ENCODE measurements around the gene OTUB2. TPM values are rescaled to one million over a fixed set of nuclear protein-coding genes. Genes with fewer than 3 reads are reported as not detected.

OTUB2 gene
- total RNA-seq, 4 donors from 2014 or later, result 0.11 TPM; not detected in 3

GRCh38 chr14:93993382-93993781 lies 32.8 kb upstream of the OTUB2 start:
- DNase-seq (no peak), ATAC-seq (no peak)
- intact Hi-C loops (cut with DNase I; ENCODE audit: low total_unique reads), result no loop called here
- H3K27ac ChIP-seq, result peak overlapping the region; percentile 97 to 100 (median 97)
- no peak overlapping the region for H3K4me3 ChIP-seq
- H3K36me3 ChIP-seq, result no peaks in the 10 kb centered on the region
- in situ Hi-C loops (cut with MboI; ENCODE audit: low sequenced_read_pairs in 4 of 4), result loop anchor here in 1 of 4 donors (10.0 kb wide), 1 partner anchor 49 kb away; no protein-coding TSS in a partner anchor
- H3K4me1 ChIP-seq, result peaks cover 42 to 43% of the 10 kb centered on the region in 2 donors
- H3K9me3 ChIP-seq, result no peaks in the 10 kb centered on the region
- no peak for TF ChIP-seq CTCF (IDR thresholded peaks at IDR 0.05 in 4 of 5, conservative IDR thresholded peaks at IDR 0.05 in 1 of 5)
- TF ChIP-seq POLR2A (IDR thresholded peaks at IDR 0.05), result no peak
- H3K27me3 ChIP-seq, result no peaks in the 10 kb centered on the region

GRCh38 chr14:93994919-93995682 lies 31.0 kb upstream of the OTUB2 start:
- no peaks in the 10 kb centered on the region for H3K36me3 ChIP-seq
- peak; percentile 83 to 85 for ATAC-seq
- in situ Hi-C loops (cut with MboI; ENCODE audit: low sequenced_read_pairs in 4 of 4) (loop anchor here in 2 of 4 donors (5.0 to 10.0 kb wide), 2 partner anchors 50 to 53 kb away; no protein-coding TSS in a partner anchor), intact Hi-C loops (cut with DNase I; ENCODE audit: low total_unique reads) (loop anchor here (1.0 to 5.0 kb wide), 3 partner anchors 20 to 38 kb away; no protein-coding TSS in a partner anchor)
- peak overlapping the region; percentile 97 to 100 (median 97) for H3K27ac ChIP-seq
- no peaks in the 10 kb centered on the region for H3K27me3 ChIP-seq
- DNase-seq, result peak; percentile 88 to 94
- peak overlapping the region in 3 of 4 donors; percentile 1 to 28 (median 15) for H3K4me3 ChIP-seq
- no peaks in the 10 kb centered on the region for H3K9me3 ChIP-seq
- peaks cover 49 to 50% of the 10 kb centered on the region in 2 donors for H3K4me1 ChIP-seq
- TF ChIP-seq CTCF (IDR thresholded peaks at IDR 0.05 in 4 of 5, conservative IDR thresholded peaks at IDR 0.05 in 1 of 5) (no peak), POLR2A (IDR thresholded peaks at IDR 0.05) (peak; percentile 54 to 56)

GRCh38 chr14:93996130-93996695 lies 29.9 kb upstream of the OTUB2 start:
- Histone ChIP-seq H3K36me3 (no peaks in the 10 kb centered on the region), H3K4me3 (peak overlapping the region in 2 of 4 donors; percentile 1 to 15), H3K27ac (peak overlapping the region; percentile 97 to 100 (median 97)), H3K27me3 (no peaks in the 10 kb centered on the region), H3K4me1 (peaks cover 52 to 53% of the 10 kb centered on the region in 2 donors), H3K9me3 (no peaks in the 10 kb centered on the region)
- intact Hi-C loops (cut with DNase I; ENCODE audit: low total_unique reads) (loop anchor here (5.0 kb wide), 1 partner anchor 39 kb away; no protein-coding TSS in a partner anchor), in situ Hi-C loops (cut with MboI; ENCODE audit: low sequenced_read_pairs in 4 of 4) (loop anchor here in 2 of 4 donors (5.0 to 10.0 kb wide), 2 partner anchors 51 to 54 kb away; no protein-coding TSS in a partner anchor)
- ATAC-seq (no peak), DNase-seq (no peak)
- TF ChIP-seq CTCF (IDR thresholded peaks at IDR 0.05 in 4 of 5, conservative IDR thresholded peaks at IDR 0.05 in 1 of 5) (no peak), POLR2A (IDR thresholded peaks at IDR 0.05) (no peak)

- Histone ChIP-seq H3K9me3 (no peaks in the 10 kb centered on the region), H3K4me1 (peaks cover 53 to 61% of the 10 kb centered on the region in 2 donors), H3K27ac (peak within 1 kb of the TSS; percentile 97 to 100 (median 97)), H3K27me3 (no peaks in the 10 kb centered on the region), H3K4me3 (peak within 1 kb of the TSS in 1 of 4 donors; percentile 15), H3K36me3 (no peaks in the 10 kb centered on the region)
- ATAC-seq (no peak), DNase-seq (peak in 1 of 2 donors; percentile 50)
- in situ Hi-C loops (cut with MboI; ENCODE audit: low sequenced_read_pairs in 4 of 4), result loop anchor here in 2 of 4 donors (5.0 to 10.0 kb wide), 2 partner anchors 52 to 55 kb away; no protein-coding TSS in a partner anchor
- intact Hi-C loops (cut with DNase I; ENCODE audit: low total_unique reads), result loop anchor here (5.0 kb wide), 1 partner anchor 40 kb away; no protein-coding TSS in a partner anchor
- TF ChIP-seq CTCF (IDR thresholded peaks at IDR 0.05 in 4 of 5, conservative IDR thresholded peaks at IDR 0.05 in 1 of 5) (no peak), POLR2A (IDR thresholded peaks at IDR 0.05) (no peak)
Observed at GRCh38 chr14:93997082-93997481, 29.1 kb upstream of the OTUB2 start, which contains the start of gene CCDC197. Gene CCDC197, plus strand, starts transcription at chr14:93997301. Its CDS starts 831 bp downstream, at chr14:93998132.
